Measurements from ENCODE around the gene SMAP2. TPM values are rescaled to one million over a fixed set of nuclear protein-coding genes. Genes with fewer than 3 reads are reported as not detected.
A peak's percentile ranks its signal among the peaks of the same experiment; 100 is the strongest.

SMAP2 gene
- total and polyA plus RNA-seq, 2 of the 4 experiments (the other 2 are of a cell fraction), result 30.1 to 31.0 TPM

GRCh38 chr1:40344597-40344996 lies 28.9 kb upstream of the SMAP2 start:
- Histone ChIP-seq H2AFZ (replicated peaks; ENCODE audit: low read length, poor library complexity) (peak overlapping the region; percentile 75), H3K14ac (replicated peaks; ENCODE audit: low read depth, low read length) (no peak overlapping the region), H4K5ac (ENCODE audit: low read depth, low read length) (no peak overlapping the region), H2AK9ac (replicated peaks; ENCODE audit: low read depth, low read length, poor library complexity) (no peak overlapping the region), H4K91ac (ENCODE audit: insufficient read depth, low read depth, low read length) (no peak overlapping the region), H2BK20ac (ENCODE audit: low read depth, low read length) (no peak overlapping the region), H4K20me1 (ENCODE audit: insufficient read depth, low read length) (no peaks in the 10 kb centered on the region), H3K9ac (ENCODE audit: low read depth, low read length) (no peak overlapping the region), H3K4ac (ENCODE audit: low read depth, low read length) (no peak overlapping the region), H2BK120ac (ENCODE audit: low read depth, low read length) (no peak overlapping the region), H3K27ac (ENCODE audit: insufficient read depth, low read length) (no peak overlapping the region), H2BK15ac (ENCODE audit: low read depth, low read length) (no peak overlapping the region), H3K4me2 (ENCODE audit: low read depth, low read length) (peak overlapping the region; percentile 58; the same call in 1 of the 2 replicates), H3K27me3 (ENCODE audit: control insufficient read depth, insufficient read depth, low read length) (peaks cover 2% of the 10 kb centered on the region; the same call in 1 of the 2 replicates), H3K4me3 (ENCODE audit: insufficient read depth, low read depth, low read length) (no peak overlapping the region), H2BK5ac (ENCODE audit: low read depth, low read length, poor library complexity, severe bottlenecking) (no peak overlapping the region), H3K9me1 (ENCODE audit: insufficient read depth, low read length) (no peaks in the 10 kb centered on the region), H4K8ac (ENCODE audit: low read depth in 2 of 2, low read length in 2 of 2) (no peak overlapping the region), H3K79me1 (ENCODE audit: low read depth in 1 of 2, low read length in 2 of 2) (no peaks in the 10 kb centered on the region), H3K18ac (ENCODE audit: low read depth, low read length) (no peak overlapping the region), H3K56ac (ENCODE audit: extremely low read depth, insufficient read depth, low read length) (no peak overlapping the region), H3K9me3 (ENCODE audit: control insufficient read depth, insufficient read depth, low read length) (peaks cover 2% of the 10 kb centered on the region; the same call in 1 of the 2 replicates), H3K4me1 (ENCODE audit: control insufficient read depth, insufficient read depth, low read length) (no peaks in the 10 kb centered on the region), H3K23ac (ENCODE audit: low read depth, low read length) (no peak overlapping the region), H2AK5ac (ENCODE audit: low read depth, low read length) (no peak overlapping the region), H3K36me3 (ENCODE audit: control insufficient read depth, insufficient read depth, low read length) (no peaks in the 10 kb centered on the region)
- BruUV-seq (replicated peaks), result no TSS peak
- dilution Hi-C loops (cut with HindIII; ENCODE audit: low sequenced_read_pairs, unreplicated experiment) (no loop called here), intact Hi-C loops (cut with micrococcal nuclease) (no loop called here), in situ Hi-C loops (cut with MboI; ENCODE audit: low sequenced_read_pairs) (no loop called here)
- DNase-seq (peak; percentile 79), ATAC-seq (ENCODE audit: low read depth) (peak; percentile 96)
- TF ChIP-seq CEBPB (IDR thresholded peaks at IDR 0.05; ENCODE audit: low read depth, low read length) (peak; percentile 67), ELK1 (IDR thresholded peaks at IDR 0.05; ENCODE audit: borderline replicate concordance, low read depth, low read length) (no peak), USF2 (IDR thresholded peaks at IDR 0.05; ENCODE audit: low read depth, low read length) (no peak), CHD1 (IDR thresholded peaks at IDR 0.05; ENCODE audit: low read depth, low read length) (no peak), MXI1 (IDR thresholded peaks at IDR 0.05; ENCODE audit: borderline replicate concordance, low read depth, low read length) (no peak), FOS (IDR thresholded peaks at IDR 0.05; ENCODE audit: low read depth, low read length) (no peak), RAD21 (IDR thresholded peaks at IDR 0.05; ENCODE audit: low read length) (no peak), CTCF (conservative IDR thresholded peaks at IDR 0.05; ENCODE audit: low read depth, low read length) (no peak), MAZ (IDR thresholded peaks at IDR 0.05; ENCODE audit: borderline replicate concordance, low read depth, low read length) (peak; percentile 90; the same call in 1 of the 2 replicates), BHLHE40 (IDR thresholded peaks at IDR 0.05; ENCODE audit: low read depth, low read length) (no peak), MAFK (IDR thresholded peaks at IDR 0.05; ENCODE audit: low read depth, low read length) (no peak), RFX5 (IDR thresholded peaks at IDR 0.05; ENCODE audit: low read depth, low read length) (no peak)
- 30% methylated on average over 2 of the region's 6 CpGs; no CpG with 5 or more reads in 1 of the 2 experiments for WGBS, 2 experiments (ENCODE audit: extremely low coverage in 2 of 2, insufficient read length in 1 of 2)
- ChIA-PET POLR2A (ENCODE audit: unreplicated experiment) (no interaction called here), CTCF (interaction anchor here (0.7 kb wide), 1 partner anchor 225 kb away, joined by 3 read pairs; no protein-coding TSS in a partner anchor)

All from IMR-90 (cell line).